ENCODE measurements around the gene DDR2. TPM values are rescaled to one million over a fixed set of nuclear protein-coding genes. Genes with fewer than 3 reads are reported as not detected.

Gene DDR2
- polyA plus RNA-seq, 1 donor = 18.3 TPM

DNA sequence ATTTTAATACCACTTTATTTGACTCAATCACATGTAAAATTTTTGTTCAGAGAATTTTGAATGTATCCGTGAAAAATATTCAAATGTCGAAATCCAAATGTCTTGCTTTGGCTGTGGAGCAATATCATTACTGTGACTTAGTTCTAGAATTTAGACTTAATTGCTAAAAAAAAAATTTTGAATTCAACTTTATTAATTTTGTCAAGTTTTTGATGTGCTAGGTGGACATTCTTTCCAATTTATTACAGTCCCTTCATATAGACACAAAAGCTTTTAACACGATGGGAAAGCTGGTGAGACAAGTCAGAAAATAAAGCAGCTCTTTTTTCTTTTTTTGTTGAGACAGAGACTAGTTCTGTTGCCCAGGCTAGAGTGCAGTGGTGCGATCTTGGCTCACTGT lies 62.6 kb downstream of the DDR2 start:
- Histone ChIP-seq H3K27ac (ENCODE audit: low read length) (no peak overlapping the region), H3K4me1 (ENCODE audit: control insufficient read depth, insufficient read depth, low read length) (no peaks in the 10 kb centered on the region), H3K27me3 (ENCODE audit: control insufficient read depth, insufficient read depth, low read length) (no peaks in the 10 kb centered on the region), H3K36me3 (ENCODE audit: control insufficient read depth, insufficient read depth, low read length) (no peaks in the 10 kb centered on the region), H3K9me3 (ENCODE audit: control insufficient read depth, low read depth, low read length) (no peaks in the 10 kb centered on the region), H3K4me3 (ENCODE audit: low read length) (no peak overlapping the region)
- WGBS (ENCODE audit: insufficient coverage, low lambda C conversion rate) = 93% methylated on average over 2 of the region's 4 CpGs
- DNase-seq = no peak

DNA sequence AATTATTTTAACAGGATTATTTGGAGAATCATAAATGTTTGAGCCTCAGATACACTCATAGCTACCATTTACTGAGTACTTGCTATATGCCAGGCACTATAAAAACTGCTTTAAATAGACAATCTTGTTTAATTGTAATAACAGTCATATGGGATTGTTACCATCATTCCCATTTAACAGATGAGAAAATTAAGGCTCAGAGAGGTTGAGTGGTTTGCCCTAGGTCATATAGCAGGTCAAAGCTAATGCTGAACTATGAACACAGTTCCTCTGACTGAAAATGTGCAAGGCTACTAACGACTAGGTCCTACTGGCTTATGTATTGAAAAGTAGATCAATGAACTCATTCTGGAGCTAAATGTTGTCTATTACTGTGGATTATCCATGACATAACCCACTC lies 63.4 kb downstream of the DDR2 start:
- no peak overlapping the region for H3K4me3 ChIP-seq (ENCODE audit: low read length)
- H3K27ac ChIP-seq (ENCODE audit: low read length) = no peak overlapping the region
- H3K9me3 ChIP-seq (ENCODE audit: control insufficient read depth, low read depth, low read length) = no peaks in the 10 kb centered on the region
- H3K4me1 ChIP-seq (ENCODE audit: control insufficient read depth, insufficient read depth, low read length) = no peaks in the 10 kb centered on the region
- no peaks in the 10 kb centered on the region for H3K27me3 ChIP-seq (ENCODE audit: control insufficient read depth, insufficient read depth, low read length)
- no CpG with 5 or more reads among the region's 1 CpG for WGBS (ENCODE audit: insufficient coverage, low lambda C conversion rate)
- H3K36me3 ChIP-seq (ENCODE audit: control insufficient read depth, insufficient read depth, low read length) = no peaks in the 10 kb centered on the region
- no peak for DNase-seq

- H3K27me3 ChIP-seq (ENCODE audit: control insufficient read depth, insufficient read depth, low read length) = no peaks in the 10 kb centered on the region
- H3K27ac ChIP-seq (ENCODE audit: low read length) = peak overlapping the region; percentile 15
- H3K4me3 ChIP-seq (ENCODE audit: low read length) = no peak overlapping the region
- no peaks in the 10 kb centered on the region for H3K9me3 ChIP-seq (ENCODE audit: control insufficient read depth, low read depth, low read length)
- DNase-seq = peak; percentile 63 to 73
- no CpG with 5 or more reads among the region's 5 CpGs for WGBS (ENCODE audit: insufficient coverage, low lambda C conversion rate)
- H3K4me1 ChIP-seq (ENCODE audit: control insufficient read depth, insufficient read depth, low read length) = no peaks in the 10 kb centered on the region
- no peaks in the 10 kb centered on the region for H3K36me3 ChIP-seq (ENCODE audit: control insufficient read depth, insufficient read depth, low read length)
Observed at GRCh38 chr1:162696286-162696862, 64.1 kb downstream of the DDR2 start.

DNA sequence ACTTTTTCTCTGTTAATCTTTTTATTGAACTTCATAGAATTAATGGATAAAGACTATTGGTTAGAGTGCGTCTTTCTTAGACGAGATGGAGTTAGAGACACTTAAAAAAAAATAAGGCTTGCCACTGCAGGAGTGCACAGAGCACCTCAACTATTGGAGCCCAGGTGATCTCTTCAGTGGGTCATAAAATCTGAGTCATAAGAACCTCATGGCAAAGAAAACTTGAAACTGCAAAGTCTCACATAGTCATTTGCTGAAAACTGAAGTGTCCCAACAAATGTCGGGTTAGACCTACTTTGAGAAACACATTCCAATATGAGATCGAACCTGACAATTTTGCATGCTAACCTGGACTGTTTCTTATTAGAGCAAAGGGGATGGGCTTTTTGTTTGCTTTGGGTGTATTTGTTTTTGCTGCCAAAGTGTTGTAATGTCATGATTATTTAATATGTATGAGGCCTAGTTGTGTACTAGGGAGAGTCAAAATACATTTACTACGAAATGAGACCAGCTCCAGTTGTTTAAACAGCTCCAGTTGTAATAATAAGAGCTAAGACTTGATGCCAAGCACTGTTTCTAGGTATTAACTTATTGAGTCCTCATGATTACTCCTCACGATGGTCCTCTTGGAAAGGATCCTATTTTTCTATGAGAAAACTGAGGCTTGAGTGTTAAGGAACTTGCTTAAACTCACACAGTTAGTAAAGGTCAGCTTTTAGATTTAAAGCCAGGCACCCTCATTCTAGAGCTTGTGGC lies 65.1 kb downstream of the DDR2 start:
- Histone ChIP-seq H3K4me3 (ENCODE audit: low read length) (no peak overlapping the region), H3K27ac (ENCODE audit: low read length) (peak overlapping the region; percentile 15), H3K27me3 (ENCODE audit: control insufficient read depth, insufficient read depth, low read length) (no peaks in the 10 kb centered on the region), H3K36me3 (ENCODE audit: control insufficient read depth, insufficient read depth, low read length) (no peaks in the 10 kb centered on the region), H3K9me3 (ENCODE audit: control insufficient read depth, low read depth, low read length) (no peaks in the 10 kb centered on the region), H3K4me1 (ENCODE audit: control insufficient read depth, insufficient read depth, low read length) (no peaks in the 10 kb centered on the region)
- WGBS (ENCODE audit: insufficient coverage, low lambda C conversion rate) = 45% methylated on average over 4 of the region's 6 CpGs
- DNase-seq = peak; percentile 17 to 54

- Histone ChIP-seq H3K27me3 (ENCODE audit: control insufficient read depth, insufficient read depth, low read length) (no peaks in the 10 kb centered on the region), H3K4me3 (ENCODE audit: low read length) (no peak overlapping the region), H3K9me3 (ENCODE audit: control insufficient read depth, low read depth, low read length) (no peaks in the 10 kb centered on the region), H3K36me3 (ENCODE audit: control insufficient read depth, insufficient read depth, low read length) (no peaks in the 10 kb centered on the region), H3K27ac (ENCODE audit: low read length) (no peak overlapping the region), H3K4me1 (ENCODE audit: control insufficient read depth, insufficient read depth, low read length) (no peaks in the 10 kb centered on the region)
- 92% methylated on average over 2 of the region's 3 CpGs for WGBS (ENCODE audit: insufficient coverage, low lambda C conversion rate)
- no peak for DNase-seq
Observed at GRCh38 chr1:162699366-162699765, 67.1 kb downstream of the DDR2 start.

DNA sequence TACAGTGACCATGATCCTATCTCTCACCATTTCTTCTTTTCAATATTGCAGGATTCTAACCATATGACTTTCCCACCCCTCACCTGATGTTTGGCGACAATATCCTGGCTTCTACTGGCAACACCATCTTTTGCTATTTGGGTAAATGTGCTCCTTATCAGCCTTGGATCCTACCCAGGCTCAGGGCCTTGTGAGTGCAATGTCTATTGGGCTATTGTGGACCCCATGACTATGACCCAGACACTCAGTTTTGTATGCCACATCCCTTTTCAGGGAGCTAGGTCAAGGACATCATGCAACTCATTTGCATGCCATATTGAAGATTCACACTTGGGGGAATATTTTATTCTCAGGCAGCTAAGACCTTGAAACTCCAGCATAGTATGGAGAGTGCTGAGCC lies 67.9 kb downstream of the DDR2 start:
- Histone ChIP-seq H3K4me3 (ENCODE audit: low read length) (no peak overlapping the region), H3K27me3 (ENCODE audit: control insufficient read depth, insufficient read depth, low read length) (no peaks in the 10 kb centered on the region), H3K9me3 (ENCODE audit: control insufficient read depth, low read depth, low read length) (no peaks in the 10 kb centered on the region), H3K4me1 (ENCODE audit: control insufficient read depth, insufficient read depth, low read length) (no peaks in the 10 kb centered on the region), H3K27ac (ENCODE audit: low read length) (no peak overlapping the region), H3K36me3 (ENCODE audit: control insufficient read depth, insufficient read depth, low read length) (no peaks in the 10 kb centered on the region)
- DNase-seq = no peak
- no CpG with 5 or more reads among the region's 1 CpG for WGBS (ENCODE audit: insufficient coverage, low lambda C conversion rate)

GRCh38 chr1:162701286-162701685 lies 69.0 kb downstream of the DDR2 start:
- no CpG with 5 or more reads among the region's 1 CpG for WGBS (ENCODE audit: insufficient coverage, low lambda C conversion rate)
- H3K9me3 ChIP-seq (ENCODE audit: control insufficient read depth, low read depth, low read length) = no peaks in the 10 kb centered on the region
- no peaks in the 10 kb centered on the region for H3K36me3 ChIP-seq (ENCODE audit: control insufficient read depth, insufficient read depth, low read length)
- H3K4me1 ChIP-seq (ENCODE audit: control insufficient read depth, insufficient read depth, low read length) = no peaks in the 10 kb centered on the region
- peak in 1 of 2 donors; percentile 35 for DNase-seq
- no peaks in the 10 kb centered on the region for H3K27me3 ChIP-seq (ENCODE audit: control insufficient read depth, insufficient read depth, low read length)
- no peak overlapping the region for H3K27ac ChIP-seq (ENCODE audit: low read length)
- no peak overlapping the region for H3K4me3 ChIP-seq (ENCODE audit: low read length)

DNA sequence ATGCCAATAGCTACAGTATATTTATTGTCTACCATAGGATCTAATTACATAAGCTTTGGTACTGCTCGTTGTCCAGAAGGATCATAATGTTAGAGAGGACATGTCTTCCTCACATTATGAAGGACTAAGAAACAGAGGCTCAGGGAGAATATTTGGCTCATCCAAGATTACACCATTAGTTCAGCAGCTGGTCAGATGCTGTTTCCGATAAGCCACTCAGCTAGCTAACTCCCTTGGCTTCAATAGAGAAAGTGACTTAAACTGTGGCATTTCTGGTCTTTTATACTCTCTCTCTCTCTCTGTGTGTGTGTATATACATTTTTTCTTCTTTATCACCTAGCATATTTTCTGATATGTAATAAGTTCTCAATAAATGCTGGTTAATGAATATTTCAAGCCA lies 70.4 kb downstream of the DDR2 start:
- Histone ChIP-seq H3K27me3 (ENCODE audit: control insufficient read depth, insufficient read depth, low read length) (no peaks in the 10 kb centered on the region), H3K27ac (ENCODE audit: low read length) (no peak overlapping the region), H3K36me3 (ENCODE audit: control insufficient read depth, insufficient read depth, low read length) (no peaks in the 10 kb centered on the region), H3K9me3 (ENCODE audit: control insufficient read depth, low read depth, low read length) (no peaks in the 10 kb centered on the region), H3K4me3 (ENCODE audit: low read length) (no peak overlapping the region), H3K4me1 (ENCODE audit: control insufficient read depth, insufficient read depth, low read length) (no peaks in the 10 kb centered on the region)
- no peak for DNase-seq
- no CpG with 5 or more reads among the region's 2 CpGs for WGBS (ENCODE audit: insufficient coverage, low lambda C conversion rate)

DNA sequence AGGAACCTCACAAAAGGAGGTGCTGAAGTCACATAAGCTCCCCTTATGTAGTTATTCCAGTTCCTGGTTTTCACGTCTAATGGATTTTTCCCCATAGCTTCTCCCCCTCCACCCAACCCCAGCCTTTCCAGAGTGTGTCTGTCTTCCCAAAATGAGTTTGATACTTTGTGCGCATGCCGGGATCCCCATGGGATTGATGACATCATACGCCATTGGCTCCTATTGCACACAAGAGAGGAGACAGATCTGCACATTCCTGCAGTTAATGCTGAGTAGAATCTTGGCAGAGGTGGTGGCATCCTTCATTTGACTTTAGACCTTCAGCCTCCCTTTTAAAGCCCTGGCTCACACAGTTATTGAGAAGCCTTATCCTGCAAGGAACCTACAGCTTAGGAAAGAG lies 71.4 kb downstream of the DDR2 start:
- no peaks in the 10 kb centered on the region for H3K36me3 ChIP-seq (ENCODE audit: control insufficient read depth, insufficient read depth, low read length)
- no peaks in the 10 kb centered on the region for H3K4me1 ChIP-seq (ENCODE audit: control insufficient read depth, insufficient read depth, low read length)
- no peaks in the 10 kb centered on the region for H3K9me3 ChIP-seq (ENCODE audit: control insufficient read depth, low read depth, low read length)
- H3K4me3 ChIP-seq (ENCODE audit: low read length) = no peak overlapping the region
- no peak overlapping the region for H3K27ac ChIP-seq (ENCODE audit: low read length)
- no CpG with 5 or more reads among the region's 4 CpGs for WGBS (ENCODE audit: insufficient coverage, low lambda C conversion rate)
- DNase-seq = no peak
- H3K27me3 ChIP-seq (ENCODE audit: control insufficient read depth, insufficient read depth, low read length) = no peaks in the 10 kb centered on the region

DNA sequence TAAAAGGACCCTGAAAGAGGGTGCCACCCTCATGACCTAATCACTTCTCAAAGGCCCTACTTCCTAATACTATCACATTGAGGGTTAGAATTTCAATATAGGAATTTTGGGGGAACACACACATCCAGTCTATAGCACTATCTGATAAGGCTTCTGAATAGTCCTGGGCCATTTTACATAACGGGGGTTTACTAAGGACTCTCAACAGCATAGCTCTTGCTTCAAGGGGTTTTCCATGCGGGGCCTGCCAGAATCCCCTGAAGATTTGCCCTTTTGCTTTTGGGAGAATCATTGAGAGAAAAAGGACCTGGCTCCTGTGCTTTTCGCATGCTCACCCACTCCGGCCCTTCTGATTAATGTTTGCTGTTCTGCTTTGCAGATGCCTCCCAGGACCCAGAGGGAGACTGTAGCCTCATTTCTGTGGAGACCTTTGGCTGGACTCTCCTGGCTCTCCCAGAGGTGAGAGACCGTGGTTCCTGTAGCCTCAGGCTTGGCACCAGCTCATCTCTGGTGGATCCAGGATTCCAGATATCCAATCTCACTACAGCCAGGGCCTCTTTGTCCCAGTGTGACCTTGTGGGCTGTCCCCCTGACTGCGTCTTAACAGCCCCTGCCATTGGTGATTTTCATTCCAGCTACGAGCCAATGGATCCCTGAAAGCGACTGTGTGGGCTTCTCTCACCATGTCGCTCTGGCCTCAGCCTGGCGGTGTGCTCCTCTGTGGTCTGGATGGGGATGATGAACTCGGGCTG lies 72.6 kb downstream of the DDR2 start:
- no peak for DNase-seq
- no peaks in the 10 kb centered on the region for H3K36me3 ChIP-seq (ENCODE audit: control insufficient read depth, insufficient read depth, low read length)
- H3K27ac ChIP-seq (ENCODE audit: low read length) = no peak overlapping the region
- no CpG with 5 or more reads among the region's 11 CpGs for WGBS (ENCODE audit: insufficient coverage, low lambda C conversion rate)
- no peaks in the 10 kb centered on the region for H3K4me1 ChIP-seq (ENCODE audit: control insufficient read depth, insufficient read depth, low read length)
- H3K4me3 ChIP-seq (ENCODE audit: low read length) = no peak overlapping the region
- no peaks in the 10 kb centered on the region for H3K27me3 ChIP-seq (ENCODE audit: control insufficient read depth, insufficient read depth, low read length)
- no peaks in the 10 kb centered on the region for H3K9me3 ChIP-seq (ENCODE audit: control insufficient read depth, low read depth, low read length)
